HG03108 (cell line): ENCODE results near the gene ZNF888.
"Not testable (repeated sequence)": the region's sequence is repeated elsewhere in the genome, so short reads cannot be mapped to it uniquely, and the experiment has no call there.

ENCODE experiments used
- ATAC-seq: cut with Tn5 transposase; IDR thresholded peaks from one replicate; pipeline ENCODE4 v1.9.1; 2021; ENCODE audit warnings: moderate library complexity; ENCODE audit not compliant: unreplicated experiment

The ZNF888 gene

DNA sequence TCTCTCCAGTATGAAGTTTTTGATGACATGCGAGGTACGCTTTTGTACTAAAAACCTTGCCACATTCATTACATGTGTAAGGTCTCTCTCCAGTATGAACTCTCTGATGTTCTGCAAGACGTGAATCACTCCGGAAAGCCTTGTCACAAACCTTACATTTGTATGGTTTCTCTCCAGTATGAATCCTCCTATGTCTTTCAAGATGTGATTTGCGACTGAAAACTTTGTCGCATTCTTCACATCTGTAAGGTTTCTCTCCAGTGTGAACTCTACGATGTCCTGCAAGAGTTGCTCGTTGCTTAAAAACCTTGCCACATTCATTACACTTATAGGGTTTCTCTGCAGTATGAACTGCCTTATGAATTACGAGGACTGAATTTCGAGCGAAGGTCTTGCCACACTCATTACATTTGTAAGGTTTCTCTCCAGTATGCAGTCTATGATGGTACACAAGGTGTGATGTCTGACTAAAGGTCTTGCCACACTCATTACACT lies 42.3 kb downstream of the ZNF888 start:
- no peak for ATAC-seq

DNA sequence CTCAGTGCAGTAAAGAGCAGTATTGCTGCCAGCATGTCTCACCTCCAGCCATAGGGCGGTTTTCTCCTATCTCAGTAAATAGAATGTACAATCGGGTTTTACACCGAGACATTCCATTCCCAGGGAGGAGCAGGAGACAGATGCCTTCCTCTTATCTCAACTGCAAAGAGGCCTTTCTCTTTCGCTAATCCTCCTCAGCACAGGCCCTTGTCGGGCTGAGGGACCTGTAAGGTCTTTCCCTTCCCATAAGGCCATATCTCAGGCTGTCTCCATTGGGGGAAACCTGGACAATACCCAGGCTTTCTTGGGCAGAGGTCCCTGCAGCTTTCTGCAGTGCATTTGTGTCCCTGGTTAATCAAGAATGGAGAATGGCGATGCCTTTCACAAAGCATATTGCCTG lies 50.2 kb downstream of the ZNF888 start:
- ATAC-seq, result not testable (repeated sequence)

DNA sequence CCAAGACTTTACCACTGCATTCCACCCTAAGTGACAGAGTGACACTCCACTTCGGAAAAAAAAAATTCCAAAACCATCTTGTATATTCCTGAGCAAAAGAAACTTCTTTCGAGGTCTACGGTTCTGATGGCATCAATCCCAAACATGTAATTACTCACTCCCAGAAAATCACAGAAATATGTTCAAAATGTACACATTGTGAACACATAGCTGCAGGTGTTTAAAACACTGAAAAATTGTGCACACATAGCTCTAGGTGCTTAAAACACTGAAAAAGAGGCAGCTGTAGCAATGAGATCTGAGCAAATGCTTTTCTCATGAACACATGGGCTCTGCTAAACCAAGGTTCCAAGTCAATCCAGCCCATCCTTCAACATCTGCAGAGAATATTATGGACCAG lies 51.8 kb downstream of the ZNF888 start:
- ATAC-seq, result no peak

DNA sequence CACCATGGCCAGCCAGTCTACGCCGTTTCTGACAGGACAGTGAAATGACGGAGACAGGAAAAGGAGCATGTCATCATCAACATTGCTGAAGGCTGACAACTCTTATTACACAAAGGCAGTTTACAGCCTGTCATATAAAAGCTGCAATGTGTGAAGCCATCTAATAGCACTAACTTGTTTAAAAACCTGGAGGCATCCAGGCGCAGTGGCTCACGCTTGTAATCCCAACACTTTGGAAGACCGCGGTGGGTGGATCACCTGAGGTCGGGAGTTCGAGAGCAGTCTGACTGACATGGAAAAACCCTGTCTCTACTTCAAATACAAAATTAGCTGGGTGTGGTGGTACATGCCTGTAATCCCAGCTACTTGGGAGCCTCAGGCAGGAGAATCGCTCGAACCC lies 55.2 kb downstream of the ZNF888 start:
- not testable (repeated sequence) for ATAC-seq

DNA sequence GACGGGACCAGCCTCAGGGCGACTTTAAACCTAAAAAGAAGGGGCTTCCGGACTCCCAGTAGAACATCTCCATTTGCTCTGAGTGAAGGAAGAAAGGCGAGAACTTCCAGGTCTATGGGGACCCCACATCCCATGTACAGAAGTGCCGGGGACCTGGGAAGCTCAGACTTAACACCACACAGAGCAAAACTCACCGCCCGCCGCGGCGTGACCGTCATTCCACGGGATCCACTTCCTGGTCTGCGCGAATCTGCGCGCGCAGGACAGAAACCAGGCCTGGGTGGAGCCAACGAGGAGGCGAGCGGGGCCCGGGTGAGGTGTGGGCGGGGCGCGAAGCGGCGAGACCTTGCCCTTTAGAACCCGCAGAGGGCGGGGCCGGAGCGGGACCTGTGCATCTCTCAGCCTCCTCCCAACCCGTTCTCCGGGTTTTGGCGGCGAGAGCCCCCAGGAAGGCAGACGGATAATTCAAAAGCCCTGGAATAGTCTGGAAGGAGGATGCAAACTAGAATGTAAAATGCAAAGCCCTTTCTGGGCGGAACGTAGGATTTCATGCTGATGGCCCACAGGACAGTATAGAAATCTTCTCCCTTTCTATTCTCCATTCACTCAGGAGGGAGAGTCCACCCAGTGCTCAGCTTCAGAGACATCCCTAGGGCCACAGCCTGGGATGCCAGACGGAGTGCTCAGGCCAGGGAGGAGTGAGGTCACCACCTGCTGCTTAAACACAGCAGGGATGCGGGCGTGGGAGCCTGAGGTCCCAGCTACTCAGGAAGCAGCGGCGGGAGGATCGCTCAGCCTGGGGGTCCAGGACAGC lies 65.6 kb downstream of the ZNF888 start, which contains the start of gene ZNF468:
TSS of gene ZNF468 (minus strand) at position 242 of the 814 bp plus-strand sequence. CDS start 3,347 bp downstream, outside the sequence.
- ATAC-seq, result peak; percentile 97

DNA sequence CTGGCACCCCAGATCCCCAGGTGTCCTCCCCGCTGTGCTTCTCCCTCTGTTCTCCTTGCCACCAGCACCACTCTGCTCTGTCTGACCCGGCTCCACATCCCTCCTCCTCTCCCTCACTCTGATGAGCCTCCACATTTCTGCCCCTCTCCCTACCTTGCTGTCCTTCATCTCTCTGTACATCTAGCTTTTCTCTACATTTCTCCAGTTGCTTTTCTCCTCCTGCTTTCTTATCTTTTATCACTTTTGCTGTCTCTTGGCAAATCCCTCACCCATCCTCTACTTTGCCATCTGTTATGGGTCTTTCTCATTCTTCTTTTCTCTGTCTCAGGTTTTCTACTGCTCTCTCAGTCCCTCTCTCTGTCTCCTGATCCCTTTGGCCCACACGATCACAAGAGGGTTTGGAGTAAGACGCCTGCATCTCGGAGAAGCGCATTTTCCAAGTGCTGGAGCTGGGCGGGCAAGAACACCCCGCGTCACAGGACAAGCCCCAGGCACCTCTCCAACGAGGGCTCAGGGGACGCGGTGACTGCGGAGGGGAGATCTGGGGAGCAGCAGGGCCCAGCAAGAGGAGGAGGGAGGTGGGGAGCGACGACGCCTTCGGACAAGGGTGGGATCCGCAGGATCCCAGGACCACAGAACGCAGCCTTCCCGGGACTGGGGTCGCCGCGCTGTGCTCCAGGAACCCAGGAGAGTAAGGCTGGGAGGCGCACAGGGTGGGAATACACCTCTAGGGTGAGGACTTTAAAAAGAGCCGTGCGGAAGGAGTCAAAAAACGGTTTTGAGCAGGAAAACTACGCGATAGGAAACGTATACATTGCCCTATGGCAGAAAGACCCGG lies 66.5 kb downstream of the ZNF888 start:
- ATAC-seq, result peak; percentile 5
